ENCODE data around the gene XXYLT1.
A peak's percentile ranks its signal among the peaks of the same experiment; 100 is the strongest.
"Not testable (repeated sequence)": the region's sequence is repeated elsewhere in the genome, so short reads cannot be mapped to it uniquely, and the experiment has no call there.

XXYLT1 gene

DNA sequence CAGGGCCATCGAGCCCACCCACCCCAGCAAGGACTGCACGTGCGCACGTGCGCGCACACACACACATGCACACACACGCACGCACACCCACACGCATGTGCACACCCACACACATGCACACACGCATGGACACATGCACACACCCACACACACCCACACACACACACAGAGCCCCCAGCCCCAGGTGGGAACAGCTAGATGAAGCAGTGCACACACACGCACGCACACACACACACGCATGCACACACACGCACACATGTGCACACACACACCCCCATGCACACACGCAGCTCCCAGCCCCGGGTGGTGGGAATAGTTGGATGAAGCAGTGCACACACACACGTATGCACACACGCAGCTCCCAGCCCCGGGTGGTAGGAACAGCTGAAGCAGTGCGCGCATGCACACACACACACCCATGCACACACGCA lies 158.6 kb downstream of the XXYLT1 start:
- no peak for DNase-seq (ENCODE audit: low read depth)

DNA sequence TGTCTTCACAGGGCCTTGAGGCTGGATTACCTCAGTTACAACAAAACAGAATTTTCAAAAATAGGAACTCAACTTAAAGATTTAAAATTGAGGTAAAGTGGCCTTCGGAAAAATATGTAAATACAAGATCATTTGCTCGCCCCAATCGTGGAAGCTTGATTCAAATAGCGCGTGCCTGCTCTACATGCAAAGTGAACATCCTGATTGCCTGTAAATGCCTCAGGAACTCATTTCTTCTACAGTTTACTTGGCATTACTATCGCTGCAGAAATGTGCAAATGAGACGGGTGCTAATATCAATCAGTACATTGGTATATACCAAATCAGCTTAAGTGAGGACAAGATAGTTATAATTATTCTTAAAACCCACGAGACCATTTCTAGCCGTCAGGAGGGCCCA lies 159.2 kb downstream of the XXYLT1 start:
- DNase-seq (ENCODE audit: low read depth) = no peak

DNA sequence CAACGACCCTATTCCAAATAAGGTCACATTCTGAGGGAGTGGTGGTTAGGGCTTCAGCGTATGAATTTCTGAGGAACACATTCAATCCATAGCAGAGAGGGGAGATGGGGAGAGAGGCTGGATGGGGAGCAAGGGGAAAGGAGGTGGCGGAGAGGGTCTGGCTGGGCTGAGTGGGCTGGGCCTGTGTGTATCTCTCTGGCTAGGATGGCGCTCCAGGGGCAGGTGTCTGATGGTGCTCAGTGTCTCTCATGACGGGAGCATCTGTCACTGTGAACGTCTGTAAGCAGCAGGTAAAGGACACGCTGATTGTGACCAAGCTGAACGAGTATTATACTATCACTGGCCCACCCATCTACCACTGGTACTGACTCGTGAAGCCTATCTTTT lies 159.6 kb downstream of the XXYLT1 start:
- DNase-seq (ENCODE audit: low read depth) = no peak

DNA sequence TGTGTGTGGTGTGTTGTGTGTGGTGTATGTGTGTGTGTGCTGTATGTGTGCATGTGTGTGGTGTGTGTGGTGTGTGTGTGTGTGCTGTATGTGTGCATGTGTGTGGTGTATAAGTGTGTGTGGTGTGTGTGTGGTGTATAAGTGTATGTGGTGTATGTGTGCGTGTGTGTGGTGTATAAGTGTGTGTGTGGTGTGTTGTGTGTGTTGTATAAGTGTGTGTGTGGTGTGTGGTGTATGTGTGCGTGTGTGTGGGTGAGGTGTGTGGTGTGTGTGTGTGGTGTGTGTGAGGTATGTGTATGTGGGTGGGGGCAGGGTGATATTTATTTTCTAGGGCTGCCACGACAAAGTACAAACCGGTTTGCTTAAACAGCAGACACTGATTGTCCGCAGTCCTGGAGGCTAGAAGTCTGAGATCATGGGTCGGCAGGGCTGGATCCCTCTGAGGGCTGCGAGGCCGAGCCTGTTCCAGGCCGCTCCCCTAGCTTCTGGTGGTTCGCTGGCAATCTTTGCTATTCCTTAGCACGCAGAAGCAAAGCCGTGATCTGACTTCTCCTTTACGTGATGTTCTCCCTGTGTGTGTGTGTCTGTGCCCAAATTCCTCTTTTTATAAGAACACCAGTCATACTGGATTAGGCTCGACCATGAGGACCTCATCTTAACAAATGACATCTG lies 160.2 kb downstream of the XXYLT1 start:
- no peak for DNase-seq (ENCODE audit: low read depth)

DNA sequence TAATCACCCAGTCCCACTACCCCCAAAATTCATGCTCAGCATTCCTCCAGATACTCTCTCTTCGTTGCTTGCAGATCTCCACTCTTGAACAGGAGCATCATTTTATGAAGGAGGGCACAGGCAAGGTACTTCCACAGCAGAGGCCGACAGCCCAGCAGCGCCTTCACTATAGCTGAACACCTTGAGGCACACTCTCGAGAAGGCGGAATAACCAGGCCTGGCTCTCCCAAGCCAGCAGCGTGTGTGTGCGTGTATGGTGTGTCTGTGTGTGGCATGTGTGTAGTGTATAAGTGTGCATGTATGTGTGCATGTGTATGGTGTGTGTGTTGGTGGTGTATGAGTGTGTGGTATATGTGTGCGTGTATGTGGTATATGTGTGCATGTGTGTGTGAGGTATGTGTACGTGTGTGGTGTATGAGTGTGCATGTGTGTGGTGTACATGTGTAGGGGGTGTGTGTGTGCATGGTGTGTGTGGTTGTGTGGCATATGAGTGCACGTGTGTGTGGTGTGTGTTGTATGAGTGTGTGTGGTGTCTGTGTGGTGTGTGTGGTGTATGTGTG lies 161.8 kb downstream of the XXYLT1 start:
- no peak for DNase-seq (ENCODE audit: low read depth)

DNA sequence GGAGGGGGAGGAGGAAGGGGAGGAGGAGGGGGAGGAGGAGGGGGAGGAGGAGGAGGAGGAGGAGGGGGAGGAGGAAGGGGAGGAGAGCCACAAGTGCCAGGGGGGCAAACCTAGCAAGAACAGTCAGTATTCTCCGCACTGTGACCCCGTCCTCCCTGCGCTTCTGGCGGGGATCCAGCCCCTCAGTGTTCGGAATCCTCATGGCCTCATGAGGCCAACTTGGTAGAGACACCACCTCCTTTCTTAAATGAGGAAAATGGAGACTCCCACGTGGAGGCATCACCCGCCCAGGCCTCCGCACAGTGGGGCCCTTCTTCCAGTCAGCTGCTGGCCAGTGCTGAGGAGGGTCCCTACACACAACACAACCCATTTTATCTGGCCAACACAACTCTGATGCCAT lies 163.4 kb downstream of the XXYLT1 start:
- DNase-seq (ENCODE audit: low read depth) = no peak

DNA sequence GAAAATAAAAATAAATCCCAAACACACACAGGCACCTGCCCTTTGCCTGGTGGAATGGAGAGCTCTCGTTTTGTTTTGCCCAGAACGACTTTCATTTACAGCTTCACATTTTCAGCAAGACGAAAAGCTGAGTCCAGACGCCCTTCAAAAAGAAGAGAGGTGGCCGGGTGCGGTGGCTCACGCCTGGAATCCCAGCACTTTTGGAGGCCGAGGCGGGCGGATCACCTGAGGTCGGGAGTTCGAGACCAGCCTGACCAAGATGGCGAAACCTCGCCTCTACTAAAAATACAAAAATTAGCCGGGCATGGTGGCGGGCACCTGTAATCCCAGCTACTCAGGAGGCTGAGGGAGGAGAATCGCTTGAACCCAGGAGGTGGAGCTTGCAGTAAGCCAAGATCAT lies 163.9 kb downstream of the XXYLT1 start:
- DNase-seq (ENCODE audit: low read depth) = not testable (repeated sequence)

DNA sequence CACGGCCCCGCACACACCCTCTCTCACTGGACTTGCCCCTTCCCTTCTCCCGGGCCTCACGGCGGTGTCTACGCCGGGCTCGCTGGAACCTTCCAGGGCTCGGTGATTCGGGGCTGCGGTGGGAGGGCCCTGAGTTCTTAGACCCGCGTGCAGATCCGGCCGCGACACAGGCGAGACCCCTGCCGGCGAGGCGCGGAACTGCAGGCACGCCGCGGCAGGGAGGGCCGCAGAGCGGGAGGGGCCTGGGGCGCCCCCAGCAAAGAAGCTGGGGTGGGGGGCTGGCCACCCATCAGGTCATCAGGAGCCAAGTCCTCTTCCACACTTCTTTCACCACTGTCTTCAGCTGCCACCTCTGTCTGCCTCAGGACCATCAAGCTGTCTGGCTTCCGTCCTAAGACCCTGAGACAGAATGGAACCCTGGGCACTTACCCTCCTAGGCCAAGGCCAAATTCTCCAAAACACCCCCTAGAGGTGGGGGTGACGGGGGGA lies 164.5 kb downstream of the XXYLT1 start:
- peak; percentile 29 for DNase-seq (ENCODE audit: low read depth)

DNA sequence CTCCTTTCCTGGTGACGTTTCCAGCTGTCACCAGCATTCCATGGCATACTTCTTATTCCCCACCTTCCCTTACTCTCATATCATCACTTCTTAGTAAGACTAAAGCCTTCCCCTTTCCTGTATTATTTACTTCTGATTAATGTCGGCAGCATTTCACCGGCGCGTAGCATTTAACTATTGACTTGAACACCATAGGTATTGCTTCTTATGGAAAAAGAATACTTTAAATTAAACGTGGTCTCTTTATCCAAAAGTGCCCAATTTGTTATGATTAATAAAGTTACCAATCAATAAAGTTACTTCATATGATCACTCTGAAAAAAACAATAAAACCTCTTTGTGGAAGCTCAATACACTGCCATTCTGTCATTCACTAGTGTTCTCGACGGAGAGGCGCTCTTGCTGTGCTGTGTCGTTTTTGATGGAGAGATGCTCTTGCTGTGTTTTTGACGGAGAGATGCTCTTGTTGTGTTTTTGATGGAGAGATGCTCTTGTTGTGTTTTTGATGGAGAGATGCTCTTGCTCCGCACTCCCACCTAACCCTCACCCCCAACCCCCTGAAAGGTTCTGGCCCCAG lies 165.0 kb downstream of the XXYLT1 start:
- no peak for DNase-seq (ENCODE audit: low read depth)

DNA sequence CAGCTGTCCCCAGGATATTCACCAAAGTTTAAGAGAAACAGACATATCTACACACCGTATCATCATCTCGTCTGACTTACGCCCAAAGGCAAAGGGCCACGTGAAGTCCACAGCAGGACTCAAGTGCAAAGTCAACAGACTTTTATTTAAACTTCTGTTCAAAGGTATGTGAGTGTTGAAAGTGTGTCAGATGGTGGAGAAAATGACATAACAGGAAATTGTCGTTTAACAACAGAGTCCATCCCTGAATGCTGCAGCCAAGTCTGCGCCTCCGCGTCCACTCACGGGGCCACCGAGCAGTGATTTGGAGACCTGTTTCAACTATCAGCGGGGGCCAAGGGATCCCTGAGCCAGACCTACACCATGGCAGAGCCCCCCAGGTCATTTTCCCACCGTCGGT lies 165.6 kb downstream of the XXYLT1 start:
- no peak for DNase-seq (ENCODE audit: low read depth)

DNA sequence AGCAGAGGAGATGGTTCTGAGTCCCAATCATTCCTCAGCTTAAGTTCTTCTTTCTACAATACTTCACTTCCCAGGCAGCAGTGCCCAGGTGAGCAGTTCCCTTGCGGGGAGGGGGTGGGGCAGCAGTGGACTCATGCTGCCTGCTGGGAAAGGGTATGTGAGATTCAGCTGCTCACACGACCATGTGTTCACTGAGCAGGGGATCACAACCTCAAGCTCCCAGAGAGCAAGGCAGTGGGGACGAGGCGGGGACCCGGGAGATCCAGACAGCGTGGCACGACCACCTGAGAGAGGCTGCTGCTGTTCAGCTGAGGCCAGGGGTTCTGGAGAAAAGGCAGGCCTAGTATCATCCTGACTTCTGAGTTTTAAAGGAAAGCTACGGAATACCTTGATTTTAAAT lies 166.6 kb downstream of the XXYLT1 start:
- no peak for DNase-seq (ENCODE audit: low read depth)

DNA sequence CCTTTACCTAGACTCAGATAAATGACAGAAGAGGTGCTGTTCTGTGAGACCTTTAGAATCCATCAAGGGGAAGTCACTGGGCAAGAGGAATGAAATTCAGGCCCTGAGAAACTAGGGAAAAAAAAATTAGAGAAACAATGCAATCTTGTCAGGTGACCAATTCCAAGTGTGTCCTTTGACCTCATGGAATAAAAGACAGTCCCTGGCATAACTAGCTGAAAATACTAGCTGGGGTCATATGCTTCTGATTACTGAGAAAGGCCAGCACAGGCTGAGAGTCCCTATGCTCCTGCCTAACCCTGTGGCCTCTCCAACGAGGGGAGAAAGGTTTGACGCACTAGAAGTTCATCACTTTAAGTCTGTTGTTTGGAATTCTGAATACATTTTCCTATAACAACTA lies 167.3 kb downstream of the XXYLT1 start:
- no peak for DNase-seq (ENCODE audit: low read depth)

DNA sequence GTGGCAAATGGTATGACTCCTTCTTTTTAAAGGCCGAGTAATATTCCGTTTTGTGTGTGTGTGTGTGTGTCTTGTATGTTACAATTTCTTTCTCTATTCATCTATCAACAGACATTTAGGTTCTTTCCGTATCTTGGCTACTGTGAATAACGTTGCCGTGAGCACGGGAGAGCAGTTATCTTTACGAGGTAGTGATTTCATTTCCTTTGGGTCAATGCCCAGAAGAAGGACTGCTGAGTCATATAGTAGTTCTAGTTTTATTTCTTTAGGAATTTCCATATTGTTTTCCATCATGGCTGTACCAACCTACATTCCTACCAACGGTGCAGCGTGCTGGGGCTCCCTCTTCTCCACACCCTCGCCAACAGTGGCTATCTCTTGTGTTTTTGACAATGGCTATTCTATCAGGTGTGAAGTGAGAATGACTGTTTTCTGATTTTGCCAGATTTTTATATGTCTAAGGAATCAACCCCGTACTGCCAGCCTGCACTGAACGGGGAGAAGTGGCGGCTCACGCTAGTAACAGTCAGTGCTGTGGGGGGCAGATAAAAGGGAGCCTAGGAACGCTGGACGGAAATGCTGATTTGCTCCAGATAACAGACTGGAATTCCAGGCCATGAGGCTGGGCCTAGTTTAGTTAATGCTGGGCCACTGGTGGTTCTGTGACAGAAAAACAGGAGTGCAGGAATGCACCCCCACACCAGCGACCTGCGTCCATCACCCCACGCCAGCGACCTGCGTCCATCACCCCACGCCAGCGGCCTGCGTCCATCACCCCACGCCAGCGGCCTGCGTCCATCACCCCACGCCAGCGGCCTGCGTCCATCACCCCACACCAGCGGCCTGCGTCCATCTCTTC lies 168.1 kb downstream of the XXYLT1 start:
- DNase-seq (ENCODE audit: low read depth) = peak; percentile 79

DNA sequence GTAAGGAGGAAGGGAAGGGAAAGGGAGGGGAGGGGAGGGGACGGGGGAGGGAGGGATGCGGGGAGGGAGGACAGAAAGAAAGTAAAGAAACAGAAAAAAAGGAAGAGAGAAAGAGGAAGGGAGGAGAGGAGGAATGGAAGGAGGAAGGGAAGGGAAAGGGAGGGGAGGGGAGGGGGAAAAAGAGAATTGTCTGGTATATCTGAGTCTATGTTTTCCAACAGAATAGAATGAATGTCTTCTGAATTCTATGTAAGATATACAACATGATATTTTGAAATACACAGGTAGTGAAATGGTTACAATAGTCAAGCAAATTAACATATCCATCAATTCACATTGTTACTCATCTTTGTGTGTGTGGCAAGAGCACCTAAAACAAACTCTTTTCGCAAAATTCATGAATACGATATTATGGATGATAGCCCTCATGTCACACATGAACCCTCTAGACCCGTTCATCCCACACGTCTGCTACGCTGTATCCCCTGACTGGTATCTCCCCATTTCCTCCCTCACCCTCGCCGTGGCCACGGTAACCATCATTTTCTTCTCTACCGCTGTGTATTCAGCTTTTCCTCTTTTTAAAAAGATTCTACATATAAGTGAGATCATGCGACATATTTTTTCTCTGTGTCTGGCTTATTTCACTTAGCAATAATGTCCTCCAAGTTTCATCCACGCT lies 168.9 kb downstream of the XXYLT1 start:
- DNase-seq (ENCODE audit: low read depth) = no peak

DNA sequence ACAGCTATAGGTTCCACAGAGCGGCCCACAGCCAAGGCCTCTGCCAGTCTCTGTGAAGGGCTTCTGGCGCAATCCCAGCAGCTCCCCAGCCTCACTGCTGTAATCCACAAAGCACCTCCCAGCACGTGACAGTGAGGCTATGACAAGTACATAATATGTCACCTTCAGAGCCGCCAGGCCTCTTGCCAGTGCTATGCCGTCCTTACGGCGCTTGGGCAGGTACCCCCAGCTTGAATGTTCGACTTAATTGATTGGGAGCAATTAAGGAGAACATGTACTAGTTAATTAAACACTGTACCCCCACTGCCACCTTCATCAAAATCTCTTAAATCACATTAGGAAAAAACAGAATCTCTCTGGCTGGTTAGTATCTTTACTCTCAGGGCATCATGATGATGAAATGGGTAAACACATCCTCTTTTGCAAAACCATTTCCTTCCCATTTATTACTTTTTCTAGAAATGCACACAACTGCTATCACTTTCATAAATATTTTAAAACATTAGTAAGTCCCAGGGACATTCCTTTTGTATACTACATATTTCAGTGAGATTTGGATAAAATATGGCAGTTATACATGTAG lies 169.9 kb downstream of the XXYLT1 start:
- no peak for DNase-seq (ENCODE audit: low read depth)

DNA sequence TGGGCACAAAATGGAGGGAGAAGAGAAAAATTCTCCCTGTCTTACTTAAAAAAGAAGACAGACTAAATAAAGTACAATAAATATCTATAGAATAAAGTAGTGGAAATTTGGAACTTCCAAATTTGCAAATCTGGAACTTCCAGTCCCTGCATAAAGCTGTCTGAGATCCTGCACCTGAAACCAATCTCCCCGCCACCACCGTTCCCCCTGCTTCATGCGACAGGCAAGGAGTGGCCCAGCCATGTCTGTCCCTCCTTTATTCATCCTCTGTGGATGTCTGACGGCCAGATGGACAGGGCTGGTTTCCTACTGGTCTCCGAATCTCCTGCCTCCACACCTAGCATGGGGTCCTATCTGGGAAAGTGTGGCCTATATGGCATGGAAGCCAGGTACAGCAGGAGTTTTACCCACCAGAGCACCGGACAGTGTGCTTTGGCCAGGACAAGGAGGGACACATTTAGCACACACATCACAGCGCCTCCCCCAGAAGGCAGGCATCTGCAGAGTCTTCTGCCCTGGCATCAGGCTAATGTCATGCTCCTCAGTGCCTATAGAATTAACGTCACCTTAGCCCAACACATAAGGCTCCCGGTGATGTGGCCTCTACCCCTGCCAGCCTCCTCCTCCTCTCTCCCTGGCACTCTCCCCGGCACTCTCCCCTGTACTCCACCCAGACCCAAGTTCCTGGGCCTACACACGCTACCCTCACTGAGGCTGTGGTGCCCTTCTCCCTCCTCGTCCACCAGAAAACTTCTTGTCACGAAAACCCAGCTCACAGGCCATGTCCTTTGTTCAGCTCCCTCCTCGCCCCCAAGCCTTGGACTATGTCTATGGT lies 170.8 kb downstream of the XXYLT1 start:
- DNase-seq (ENCODE audit: low read depth) = no peak

DNA sequence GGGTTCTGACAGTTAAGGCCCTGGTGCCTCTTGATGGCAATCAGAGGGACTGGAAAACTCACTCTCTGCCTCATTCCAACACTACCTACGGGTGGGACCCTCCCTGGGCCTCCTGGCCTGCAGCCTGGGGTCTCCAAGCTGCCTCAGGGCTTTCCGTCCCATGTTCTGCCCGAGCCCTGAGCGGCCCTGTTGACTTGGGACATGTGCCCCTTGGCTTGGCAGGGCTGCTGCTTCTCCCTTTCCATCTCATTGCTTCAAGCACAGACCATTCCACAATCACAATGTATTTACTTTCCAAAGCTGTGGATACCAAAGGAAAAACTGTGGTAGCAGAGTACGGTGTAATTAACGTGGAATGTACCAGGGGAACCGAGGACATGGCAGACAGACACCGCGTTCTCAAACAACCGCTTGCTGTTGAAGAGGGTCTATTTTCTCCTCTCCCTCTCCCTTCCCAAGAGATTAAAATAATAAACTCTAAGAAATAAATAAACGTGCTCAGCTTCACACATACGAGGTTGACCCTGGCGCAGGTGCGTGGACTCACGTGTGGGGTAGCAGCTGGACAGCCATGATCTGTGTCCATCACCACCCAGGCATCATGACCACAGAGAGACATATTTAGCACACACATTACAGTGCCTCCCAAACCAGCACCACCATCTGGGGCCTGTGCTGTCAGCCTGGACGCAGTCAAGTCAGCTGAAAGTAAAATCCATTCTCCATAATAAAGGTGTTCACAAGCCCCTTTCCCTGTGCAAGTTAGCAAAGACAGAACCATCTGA lies 172.0 kb downstream of the XXYLT1 start:
- DNase-seq (ENCODE audit: low read depth) = no peak

DNA sequence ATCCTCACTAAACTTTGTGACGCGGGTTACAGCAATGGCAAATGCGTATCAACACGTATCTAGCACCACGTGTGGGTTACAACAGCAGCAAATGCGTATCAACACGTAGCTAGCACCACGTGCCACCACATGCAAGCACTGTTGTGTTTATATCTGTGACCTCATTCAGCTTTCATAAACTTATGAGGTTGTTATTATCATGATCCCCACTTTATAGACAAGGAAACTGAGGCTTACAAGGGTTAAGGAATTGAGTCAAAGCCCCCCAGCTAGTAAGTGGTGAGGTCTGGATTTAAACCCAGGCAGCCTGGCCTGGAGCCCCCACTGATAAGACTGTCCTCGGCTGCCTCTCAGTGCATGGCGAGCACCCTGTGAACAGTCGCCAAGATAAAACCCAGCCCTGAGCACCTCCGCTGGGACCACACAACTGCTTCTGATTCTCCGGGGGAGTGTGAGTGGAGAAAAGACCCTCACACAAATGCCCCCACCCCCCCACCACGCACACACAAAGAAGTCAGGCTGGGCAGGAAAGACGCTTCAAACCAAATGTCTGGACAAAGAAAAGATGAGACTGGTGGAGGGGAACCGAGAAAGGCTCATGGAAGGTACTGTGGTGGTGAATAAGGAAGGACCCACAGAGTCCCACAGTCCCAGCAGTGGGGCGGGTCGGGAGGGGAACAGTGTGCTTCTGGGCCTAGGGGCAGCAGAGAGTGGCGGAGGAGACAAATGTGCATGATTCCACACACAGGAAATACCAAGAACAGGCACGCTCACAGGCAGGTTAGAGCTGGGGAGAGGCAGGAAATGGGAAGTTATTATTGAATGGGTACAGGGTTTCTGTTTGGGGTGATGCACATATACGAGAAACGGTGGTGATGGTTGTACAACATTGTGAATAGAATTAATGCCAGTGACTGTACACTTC lies 173.4 kb downstream of the XXYLT1 start:
- no peak for DNase-seq (ENCODE audit: low read depth)
